Mesenchymal stem cell (in vitro differentiated cells and primary cell): ENCODE measurements around the gene PPP6R2.
"Not testable (repeated sequence)": the region's sequence is repeated elsewhere in the genome, so short reads cannot be mapped to it uniquely, and the experiment has no call there.

Source experiments
- DNase-seq: peaks from one replicate; pipeline ENCODE4 v3.0.0-alpha.2; 2013
- H2AFZ ChIP-seq: one replicate; pipeline ENCODE4 v1.6.1; 2013; ENCODE audit warnings: low read depth, mild to moderate bottlenecking, control low read depth, inconsistent platforms, low read length, moderate library complexity
- H2AK5ac ChIP-seq: 2 replicates; pipeline ENCODE4 v1.6.1; 2013; ENCODE audit warnings: low read length, moderate library complexity, mild to moderate bottlenecking, inconsistent platforms; ENCODE audit not compliant: severe bottlenecking
- H2BK120ac ChIP-seq: one replicate; pipeline ENCODE4 v1.6.1; 2013; ENCODE audit warnings: low read depth, mild to moderate bottlenecking, inconsistent platforms, low read length, moderate library complexity
- H2BK12ac ChIP-seq, 2 experiments: one replicate each; pipeline ENCODE4 v1.6.1; 2013; ENCODE audit warnings: inconsistent platforms in 2 of 2, low read length in 2 of 2, mild to moderate bottlenecking in 2 of 2, moderate library complexity in 2 of 2, control low read depth in 1 of 2
- H2BK15ac ChIP-seq: one replicate; pipeline ENCODE4 v1.6.1; 2013; ENCODE audit warnings: mild to moderate bottlenecking, low read depth, inconsistent platforms; ENCODE audit not compliant: poor library complexity, severe bottlenecking
- H2BK5ac ChIP-seq: 2 replicates; pipeline ENCODE4 v1.6.1; 2013; ENCODE audit warnings: low read depth, mild to moderate bottlenecking, low read length, control low read depth, inconsistent platforms; ENCODE audit not compliant: poor library complexity, severe bottlenecking
- H3K14ac ChIP-seq, 2 experiments: one replicate each; pipeline ENCODE4 v1.6.1; 2013; ENCODE audit warnings: inconsistent platforms in 2 of 2, low read length in 2 of 2, control low read depth in 1 of 2, mild to moderate bottlenecking in 1 of 2, moderate library complexity in 1 of 2
- H3K18ac ChIP-seq, 2 experiments: one replicate each; pipeline ENCODE4 v1.6.1; 2013; ENCODE audit warnings: inconsistent platforms in 2 of 2, low read length in 2 of 2, control low read depth in 1 of 2, low read depth in 1 of 2, mild to moderate bottlenecking in 1 of 2
- H3K23ac ChIP-seq, 2 experiments: one replicate each; pipeline ENCODE4 v1.6.1; 2013; ENCODE audit warnings: inconsistent platforms in 2 of 2, low read length in 2 of 2, mild to moderate bottlenecking in 2 of 2, moderate library complexity in 2 of 2, control low read depth in 1 of 2
- H3K27ac ChIP-seq: 2 replicates; pipeline ENCODE4 v1.5.1; 2013; ENCODE audit warnings: mild to moderate bottlenecking, moderate library complexity, low read length, control low read depth, inconsistent platforms; ENCODE audit not compliant: poor library complexity, severe bottlenecking
- H3K27me3 ChIP-seq, 2 experiments: 2 replicates each; pipeline versions ENCODE4 v1.6.1 to v1.7.0; 2013; ENCODE audit warnings: low read length in 2 of 2, mild to moderate bottlenecking in 2 of 2, moderate library complexity in 2 of 2, control low read depth in 1 of 2, inconsistent platforms in 1 of 2; ENCODE audit not compliant: control insufficient read depth in 1 of 2, insufficient read depth in 1 of 2
- H3K36me3 ChIP-seq, 2 experiments: 2 replicates each; pipeline versions ENCODE4 v1.6.1 to v1.7.0; 2013; ENCODE audit warnings: low read length in 2 of 2, control low read depth in 1 of 2, inconsistent platforms in 1 of 2, low read depth in 1 of 2, mild to moderate bottlenecking in 1 of 2; ENCODE audit not compliant: insufficient read depth in 2 of 2, control insufficient read depth in 1 of 2
- H3K4ac ChIP-seq, 2 experiments: one replicate each; pipeline ENCODE4 v1.6.1; 2013; ENCODE audit warnings: inconsistent platforms in 2 of 2, low read length in 2 of 2, mild to moderate bottlenecking in 2 of 2, moderate library complexity in 2 of 2, control low read depth in 1 of 2, low read depth in 1 of 2
- H3K4me1 ChIP-seq: 2 replicates; pipeline ENCODE4 v1.6.1; 2013; ENCODE audit warnings: low read depth, low read length, control low read depth; ENCODE audit not compliant: control insufficient read depth, insufficient read depth
- H3K4me2 ChIP-seq: 2 replicates; pipeline ENCODE4 v1.6.1; 2013; ENCODE audit warnings: low read length, mild to moderate bottlenecking, inconsistent platforms; ENCODE audit not compliant: poor library complexity, severe bottlenecking
- H3K4me3 ChIP-seq, 2 experiments: 2 replicates each; pipeline versions ENCODE4 v1.5.1 to v1.7.0; 2013; ENCODE audit warnings: low read length in 2 of 2, mild to moderate bottlenecking in 2 of 2, control low read depth in 1 of 2, low read depth in 1 of 2; ENCODE audit not compliant: insufficient read depth in 1 of 2
- H3K79me1 ChIP-seq: replicated peaks from 2 replicates; pipeline ENCODE4 v1.6.1; 2013; ENCODE audit warnings: mild to moderate bottlenecking, control low read depth, low read length, inconsistent platforms; ENCODE audit not compliant: poor library complexity, severe bottlenecking
- H3K9ac ChIP-seq: 2 replicates; pipeline ENCODE4 v1.7.0; 2013; ENCODE audit warnings: mild to moderate bottlenecking, low read length, moderate library complexity
- H3K9me3 ChIP-seq: 2 replicates; pipeline ENCODE4 v1.7.0; 2013; ENCODE audit warnings: mild to moderate bottlenecking, low read length; ENCODE audit not compliant: control insufficient read depth
- H4K8ac ChIP-seq: one replicate; pipeline ENCODE4 v1.6.1; 2013; ENCODE audit warnings: inconsistent platforms, mild to moderate bottlenecking, low read length, moderate library complexity
- H4K91ac ChIP-seq: one replicate; pipeline ENCODE4 v1.6.1; 2013; ENCODE audit warnings: mild to moderate bottlenecking, low read length, inconsistent platforms
- WGBS: methylation state at CpG from one replicate; pipeline ENCODE4 v1.1.7; 2013; ENCODE audit warnings: mixed read lengths; 5-methylcytosine and 5-hydroxymethylcytosine counted together

The PPP6R2 gene

DNA sequence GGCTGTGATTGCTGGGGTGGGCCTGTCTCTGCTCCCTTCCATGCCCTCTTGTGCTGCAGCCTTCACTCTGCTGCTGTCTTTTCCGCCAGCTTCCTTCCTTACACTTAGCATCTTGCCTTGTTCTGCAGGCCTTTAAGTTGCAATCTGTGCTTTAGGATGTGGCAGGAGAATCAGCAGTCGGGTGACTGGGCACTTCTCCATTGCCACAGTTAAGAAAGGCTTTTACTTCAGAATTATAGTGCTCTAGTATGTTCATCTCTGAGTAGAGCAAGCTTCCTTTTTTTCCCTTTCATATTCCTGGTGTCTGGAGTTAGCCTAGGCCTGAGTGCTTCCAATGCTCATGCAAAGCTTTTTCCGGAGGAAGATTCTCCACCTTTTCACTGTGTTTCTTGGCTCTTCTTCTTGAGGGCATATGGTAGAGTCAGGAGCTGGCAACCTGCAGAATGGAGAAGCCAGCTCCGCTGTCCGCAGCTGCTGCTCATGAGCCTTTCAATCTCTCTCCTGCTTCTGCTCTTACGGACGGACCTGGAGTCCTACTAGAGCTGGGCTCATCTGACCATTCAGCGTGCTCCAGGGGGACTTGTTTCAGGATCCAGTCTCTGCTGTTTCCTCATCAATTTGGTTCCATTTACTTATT, 20.2 kb downstream of the PPP6R2 start:
- Histone ChIP-seq H4K91ac (no peak overlapping the region), H3K4me1 (peaks cover 10% of the 10 kb centered on the region), H3K18ac (no peak overlapping the region), H2BK5ac (no peak overlapping the region), H3K14ac (no peak overlapping the region), H3K4me3 (no peak overlapping the region), H3K79me1 (peaks cover 26% of the 10 kb centered on the region), H3K27me3 (no peaks in the 10 kb centered on the region), H3K9ac (no peak overlapping the region), H2BK12ac (no peak overlapping the region), H2AK5ac (no peak overlapping the region), H3K9me3 (no peaks in the 10 kb centered on the region), H2BK120ac (no peak overlapping the region), H3K4ac (no peak overlapping the region), H3K4me2 (no peak overlapping the region), H4K8ac (no peak overlapping the region), H2BK15ac (no peak overlapping the region), H3K23ac (no peak overlapping the region), H3K36me3 (peaks cover 24 to 29% of the 10 kb centered on the region in 2 experiments), H3K27ac (no peak overlapping the region), H2AFZ (no peak overlapping the region)
- 95% methylated on average over 5 of the region's 8 CpGs for WGBS
- DNase-seq = no peak

- not testable (repeated sequence) for DNase-seq, H2BK12ac ChIP-seq, H2AK5ac ChIP-seq, H3K4ac ChIP-seq, H3K18ac ChIP-seq, H4K8ac ChIP-seq, H4K91ac ChIP-seq, H3K27me3 ChIP-seq, H3K27ac ChIP-seq, H2BK15ac ChIP-seq, H3K9me3 ChIP-seq, H3K4me2 ChIP-seq, H3K4me1 ChIP-seq, H3K23ac ChIP-seq, H3K9ac ChIP-seq, H3K4me3 ChIP-seq, H2AFZ ChIP-seq, H3K14ac ChIP-seq, H2BK5ac ChIP-seq, H2BK120ac ChIP-seq
- Histone ChIP-seq H3K36me3 (peaks cover 24 to 33% of the 10 kb centered on the region in 2 experiments), H3K79me1 (peaks cover 30% of the 10 kb centered on the region)
- WGBS = 98% methylated on average over 11 of the region's 11 CpGs
Measured at GRCh38 chr22:50363803-50364194, 20.7 kb downstream of the PPP6R2 start.

GRCh38 chr22:50367778-50368500, 24.8 kb downstream of the PPP6R2 start:
- Histone ChIP-seq H3K14ac (no peak overlapping the region), H3K27ac (no peak overlapping the region), H2AFZ (no peak overlapping the region), H2BK120ac (no peak overlapping the region), H3K4ac (no peak overlapping the region), H3K4me3 (no peak overlapping the region), H3K9ac (no peak overlapping the region), H2BK12ac (no peak overlapping the region), H3K79me1 (peaks cover 22% of the 10 kb centered on the region), H2BK15ac (no peak overlapping the region), H4K91ac (no peak overlapping the region), H3K4me2 (no peak overlapping the region), H3K36me3 (peaks cover 16 to 19% of the 10 kb centered on the region in 2 experiments), H2AK5ac (no peak overlapping the region), H3K23ac (no peak overlapping the region), H2BK5ac (no peak overlapping the region), H3K27me3 (no peaks in the 10 kb centered on the region), H3K18ac (no peak overlapping the region), H3K9me3 (no peaks in the 10 kb centered on the region), H3K4me1 (peaks cover 2% of the 10 kb centered on the region), H4K8ac (no peak overlapping the region)
- DNase-seq = no peak
- WGBS = 95% methylated on average over 27 of the region's 27 CpGs

DNA sequence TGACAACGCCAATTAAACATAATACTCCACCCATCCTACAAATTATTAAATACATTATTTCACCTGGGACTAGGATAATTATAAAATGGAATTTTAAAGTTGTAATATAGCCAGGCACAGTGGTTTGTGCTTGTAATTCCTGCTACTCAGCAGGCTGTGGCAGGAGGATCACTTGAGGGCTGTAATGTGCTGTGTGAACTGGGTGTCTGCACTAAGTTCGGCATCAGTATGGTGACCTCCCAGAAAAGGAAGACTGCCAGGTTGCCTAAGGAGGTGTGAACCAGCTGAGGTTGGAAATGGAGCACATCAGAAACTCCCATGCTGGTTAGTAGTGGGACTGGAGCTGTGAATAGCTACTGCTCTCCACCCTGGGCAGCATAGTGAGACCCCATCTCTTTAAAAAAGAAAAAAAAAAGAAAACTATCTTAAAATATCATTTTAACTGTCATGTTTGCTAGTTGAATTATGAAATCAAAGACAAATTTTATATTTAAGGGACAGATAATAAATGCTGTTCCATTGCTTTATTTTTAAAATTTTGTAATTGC, 28.0 kb downstream of the PPP6R2 start:
- no peak for DNase-seq
- Histone ChIP-seq H3K79me1 (peaks cover 22% of the 10 kb centered on the region), H3K18ac (no peak overlapping the region), H3K4me3 (no peak overlapping the region), H2AFZ (no peak overlapping the region), H2BK12ac (no peak overlapping the region), H3K23ac (no peak overlapping the region), H3K27me3 (no peaks in the 10 kb centered on the region), H3K4me1 (no peaks in the 10 kb centered on the region), H3K4ac (no peak overlapping the region), H2BK120ac (no peak overlapping the region), H2BK15ac (no peak overlapping the region), H3K27ac (no peak overlapping the region), H4K91ac (peak overlapping the region; percentile 28), H4K8ac (no peak overlapping the region), H3K9me3 (no peaks in the 10 kb centered on the region), H3K14ac (no peak overlapping the region), H3K4me2 (no peak overlapping the region), H3K36me3 (peaks cover 29 to 46% of the 10 kb centered on the region in 2 experiments), H3K9ac (no peak overlapping the region), H2AK5ac (no peak overlapping the region), H2BK5ac (no peak overlapping the region)
- WGBS = 100% methylated on average over 1 of the region's 2 CpGs
